Measurements from ENCODE around the gene ZNF423. TPM values are rescaled to one million over a fixed set of nuclear protein-coding genes. Genes with fewer than 3 reads are reported as not detected.

ZNF423 gene
- total RNA-seq, 3 donors from 2014 or later (not counting 1 experiment from before 2014, with no cell fraction given), result not detected

DNA sequence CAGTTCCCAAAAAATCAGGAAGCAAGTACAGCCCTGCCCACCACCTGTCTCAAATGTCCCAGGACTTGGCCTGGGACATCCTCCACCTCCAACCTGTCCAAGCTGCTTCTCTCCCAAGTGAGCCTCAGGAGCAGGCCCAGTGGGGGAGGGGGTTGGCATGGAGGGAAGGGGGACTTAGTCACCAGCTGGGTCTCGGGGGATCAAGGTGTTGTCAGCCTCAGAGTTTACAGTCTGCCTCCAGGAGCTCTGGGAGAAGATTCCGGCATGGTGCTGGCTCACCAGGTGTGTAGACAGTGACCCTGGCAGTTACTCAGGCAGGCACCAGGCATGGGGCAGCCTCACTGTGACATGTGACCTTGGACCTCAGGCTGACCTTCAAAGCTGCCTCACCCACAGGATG lies 19.7 kb downstream of the ZNF423 start:
- H3K27me3 ChIP-seq (ENCODE audit: control insufficient read depth, insufficient read depth, low read length), result no peaks in the 10 kb centered on the region
- no peak for DNase-seq
- Mint-ChIP-seq H3K36me3 (no peaks in the 10 kb centered on the region), H3K4me3 (no peak overlapping the region), H3K4me1 (no peaks in the 10 kb centered on the region), H3K27ac (no peak overlapping the region), H3K9me3 (no peaks in the 10 kb centered on the region), H3K27me3 (ENCODE audit: low read depth in 2 of 2) (peaks cover 19 to 27% of the 10 kb centered on the region in 2 donors)
- no peaks in the 10 kb centered on the region for H3K9me3 ChIP-seq (ENCODE audit: control insufficient read depth, insufficient read depth, low read length)
- 85% methylated on average over 2 of the region's 2 CpGs for WGBS (ENCODE audit: insufficient coverage)
- TF ChIP-seq, protein P1, sequence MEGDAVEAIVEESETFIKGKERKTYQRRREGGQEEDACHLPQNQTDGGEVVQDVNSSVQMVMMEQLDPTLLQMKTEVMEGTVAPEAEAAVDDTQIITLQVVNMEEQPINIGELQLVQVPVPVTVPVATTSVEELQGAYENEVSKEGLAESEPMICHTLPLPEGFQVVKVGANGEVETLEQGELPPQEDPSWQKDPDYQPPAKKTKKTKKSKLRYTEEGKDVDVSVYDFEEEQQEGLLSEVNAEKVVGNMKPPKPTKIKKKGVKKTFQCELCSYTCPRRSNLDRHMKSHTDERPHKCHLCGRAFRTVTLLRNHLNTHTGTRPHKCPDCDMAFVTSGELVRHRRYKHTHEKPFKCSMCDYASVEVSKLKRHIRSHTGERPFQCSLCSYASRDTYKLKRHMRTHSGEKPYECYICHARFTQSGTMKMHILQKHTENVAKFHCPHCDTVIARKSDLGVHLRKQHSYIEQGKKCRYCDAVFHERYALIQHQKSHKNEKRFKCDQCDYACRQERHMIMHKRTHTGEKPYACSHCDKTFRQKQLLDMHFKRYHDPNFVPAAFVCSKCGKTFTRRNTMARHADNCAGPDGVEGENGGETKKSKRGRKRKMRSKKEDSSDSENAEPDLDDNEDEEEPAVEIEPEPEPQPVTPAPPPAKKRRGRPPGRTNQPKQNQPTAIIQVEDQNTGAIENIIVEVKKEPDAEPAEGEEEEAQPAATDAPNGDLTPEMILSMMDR (IDR thresholded peaks at IDR 0.05), result no peak
- intact Hi-C loops (cut with micrococcal nuclease), result no loop called here
- no peak for ATAC-seq
- H3K27ac ChIP-seq (ENCODE audit: low read length), result no peak overlapping the region
- no peak overlapping the region for H3K4me3 ChIP-seq (ENCODE audit: low read length)
- no peaks in the 10 kb centered on the region for H3K36me3 ChIP-seq (ENCODE audit: control insufficient read depth, insufficient read depth, low read length)
- no peaks in the 10 kb centered on the region for H3K4me1 ChIP-seq (ENCODE audit: control insufficient read depth, insufficient read depth, low read length)

DNA sequence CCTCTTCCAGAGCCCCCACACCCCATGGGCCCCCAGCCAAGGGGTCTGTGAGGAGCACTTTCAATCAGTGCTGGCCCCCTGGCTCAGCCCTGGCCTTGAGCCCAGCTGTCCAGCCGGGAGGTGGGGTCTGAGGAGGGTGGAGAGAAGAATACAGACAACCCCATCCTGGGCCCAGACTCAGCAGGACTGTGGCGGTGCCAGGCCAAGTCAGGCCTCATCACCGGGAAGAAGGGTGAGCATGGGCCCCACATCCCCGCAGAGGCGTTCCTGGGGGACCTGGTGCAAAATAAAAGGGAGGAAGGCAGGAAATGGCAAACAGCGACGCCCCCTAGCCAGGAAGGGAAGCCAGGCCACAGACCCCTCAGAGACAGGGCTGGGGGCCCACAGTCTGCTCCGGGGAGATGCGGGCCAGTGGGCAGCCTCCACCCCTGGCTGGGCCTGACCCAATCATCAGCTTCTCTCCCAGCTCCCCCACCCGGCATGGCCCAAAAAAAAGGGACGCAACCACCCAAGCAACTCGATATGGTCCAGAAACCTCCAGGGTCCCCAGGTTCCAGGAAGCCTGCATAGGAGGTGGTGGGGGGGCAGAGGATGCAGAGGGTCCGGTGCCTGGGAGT lies 20.6 kb downstream of the ZNF423 start:
- Mint-ChIP-seq H3K27ac (no peak overlapping the region), H3K9me3 (no peaks in the 10 kb centered on the region), H3K27me3 (ENCODE audit: low read depth in 2 of 2) (peaks cover 12 to 18% of the 10 kb centered on the region in 2 donors), H3K4me3 (no peak overlapping the region), H3K36me3 (no peaks in the 10 kb centered on the region), H3K4me1 (no peaks in the 10 kb centered on the region)
- H3K27ac ChIP-seq (ENCODE audit: low read length), result no peak overlapping the region
- ATAC-seq (no peak), DNase-seq (no peak)
- TF ChIP-seq, protein P1 (IDR thresholded peaks at IDR 0.05), result no peak
- no peaks in the 10 kb centered on the region for H3K36me3 ChIP-seq (ENCODE audit: control insufficient read depth, insufficient read depth, low read length)
- intact Hi-C loops (cut with micrococcal nuclease), result no loop called here
- H3K9me3 ChIP-seq (ENCODE audit: control insufficient read depth, insufficient read depth, low read length), result no peaks in the 10 kb centered on the region
- no peaks in the 10 kb centered on the region for H3K27me3 ChIP-seq (ENCODE audit: control insufficient read depth, insufficient read depth, low read length)
- no peak overlapping the region for H3K4me3 ChIP-seq (ENCODE audit: low read length)
- 47% methylated on average over 12 of the region's 13 CpGs for WGBS (ENCODE audit: insufficient coverage)
- H3K4me1 ChIP-seq (ENCODE audit: control insufficient read depth, insufficient read depth, low read length), result no peaks in the 10 kb centered on the region

DNA sequence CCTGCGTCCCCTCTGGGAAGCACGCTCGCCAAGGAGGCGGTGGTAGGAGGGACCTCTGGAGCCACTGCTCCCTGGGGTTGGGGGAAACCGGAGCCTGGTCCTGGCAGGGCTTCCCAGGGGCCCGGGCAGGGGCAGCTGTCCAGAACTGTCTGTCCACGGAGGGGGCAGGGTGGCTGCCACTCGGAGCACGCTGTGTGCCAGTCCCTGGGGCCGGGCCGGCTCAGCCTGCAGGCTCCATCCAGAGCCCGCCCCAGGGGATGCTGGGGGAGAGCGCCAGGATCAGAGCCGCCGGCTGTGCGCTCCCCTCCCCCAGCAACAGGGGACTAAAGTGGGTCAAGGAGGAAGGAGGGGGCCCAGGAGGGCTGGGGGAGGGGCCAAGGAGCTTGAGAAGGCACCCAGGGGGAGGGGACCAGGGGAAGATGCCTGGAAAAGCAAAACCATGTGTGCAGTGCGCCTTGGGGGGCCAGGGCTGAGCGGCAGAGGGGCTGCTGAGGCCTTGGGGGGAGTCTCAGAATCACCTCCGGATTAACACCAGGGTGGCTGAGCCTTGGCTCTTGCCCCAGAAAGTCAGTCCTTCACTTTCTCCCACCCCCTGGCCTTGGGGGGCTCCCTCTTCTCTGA lies 21.3 kb downstream of the ZNF423 start:
- Histone ChIP-seq H3K36me3 (ENCODE audit: control insufficient read depth, insufficient read depth, low read length) (no peaks in the 10 kb centered on the region), H3K9me3 (ENCODE audit: control insufficient read depth, insufficient read depth, low read length) (no peaks in the 10 kb centered on the region), H3K4me1 (ENCODE audit: control insufficient read depth, insufficient read depth, low read length) (no peaks in the 10 kb centered on the region), H3K4me3 (ENCODE audit: low read length) (no peak overlapping the region), H3K27ac (ENCODE audit: low read length) (no peak overlapping the region), H3K27me3 (ENCODE audit: control insufficient read depth, insufficient read depth, low read length) (no peaks in the 10 kb centered on the region)
- Mint-ChIP-seq H3K4me1 (no peaks in the 10 kb centered on the region), H3K36me3 (no peaks in the 10 kb centered on the region), H3K27ac (no peak overlapping the region), H3K4me3 (no peak overlapping the region), H3K9me3 (no peaks in the 10 kb centered on the region), H3K27me3 (ENCODE audit: low read depth in 2 of 2) (peaks cover 8 to 11% of the 10 kb centered on the region in 2 donors)
- ATAC-seq, result no peak
- DNase-seq, result no peak
- intact Hi-C loops (cut with micrococcal nuclease), result no loop called here
- TF ChIP-seq, protein P1 (IDR thresholded peaks at IDR 0.05), result no peak
- 70% methylated on average over 19 of the region's 19 CpGs for WGBS (ENCODE audit: insufficient coverage)
